GM18498 (cell line): ENCODE measurements around the gene CCDC170.

Experiments used
- ATAC-seq: cut with Tn5 transposase; IDR thresholded peaks from one replicate; pipeline ENCODE4 v1.9.1; 2021; ENCODE audit warnings: mild to moderate bottlenecking, moderate library complexity; ENCODE audit not compliant: unreplicated experiment

Gene CCDC170

GRCh38 chr6:151647976-151648639, 154.3 kb downstream of the CCDC170 start:
- no peak for ATAC-seq

- no peak for ATAC-seq
Observed at GRCh38 chr6:151649835-151650234, 156.0 kb downstream of the CCDC170 start.

GRCh38 chr6:151651639-151652038, 157.8 kb downstream of the CCDC170 start:
- ATAC-seq, result no peak

- ATAC-seq, result no peak
Observed at GRCh38 chr6:151652325-151652724, 158.5 kb downstream of the CCDC170 start.

GRCh38 chr6:151655099-151655498, 161.3 kb downstream of the CCDC170 start:
- no peak for ATAC-seq

GRCh38 chr6:151656392-151656791, 162.6 kb downstream of the CCDC170 start:
- ATAC-seq, result no peak

GRCh38 chr6:151658091-151658490, 164.3 kb downstream of the CCDC170 start:
- no peak for ATAC-seq

GRCh38 chr6:151659212-151659611, 165.4 kb downstream of the CCDC170 start:
- no peak for ATAC-seq

- no peak for ATAC-seq
Observed at GRCh38 chr6:151661509-151661908, 167.7 kb downstream of the CCDC170 start.

- no peak for ATAC-seq
Observed at GRCh38 chr6:151661928-151662327, 168.1 kb downstream of the CCDC170 start.

- ATAC-seq, result no peak
Observed at GRCh38 chr6:151663559-151663958, 169.7 kb downstream of the CCDC170 start.

- ATAC-seq, result no peak
Observed at GRCh38 chr6:151664390-151664789, 170.6 kb downstream of the CCDC170 start.

- no peak for ATAC-seq
Observed at GRCh38 chr6:151665329-151665728, 171.5 kb downstream of the CCDC170 start.

GRCh38 chr6:151666526-151666925, 172.7 kb downstream of the CCDC170 start:
- ATAC-seq, result no peak

GRCh38 chr6:151669208-151669560, 175.4 kb downstream of the CCDC170 start:
- no peak for ATAC-seq

GRCh38 chr6:151670116-151670515, 176.3 kb downstream of the CCDC170 start:
- no peak for ATAC-seq
